OCI-LY3 (cell line): Measurements from ENCODE around the gene KNL1.

Experiments
- EZH2phosphoT487 ChIP-seq: fragments of 200-600 bp; shearing (Covaris generic); IDR thresholded peaks from 2 replicates; pipeline ENCODE4 v1.6.1; 2018; ENCODE audit warnings: antibody characterized with exemption, mixed run types, low read depth
- TF ChIP-seq, protein P1 (sequence below): fragments of 200-600, 300-600 bp; sonication (generic); IDR thresholded peaks from 2 replicates; pipeline ENCODE4 v1.5.1; 2014; ENCODE audit warnings: antibody characterized with exemption, low read length, low read depth

DNA sequence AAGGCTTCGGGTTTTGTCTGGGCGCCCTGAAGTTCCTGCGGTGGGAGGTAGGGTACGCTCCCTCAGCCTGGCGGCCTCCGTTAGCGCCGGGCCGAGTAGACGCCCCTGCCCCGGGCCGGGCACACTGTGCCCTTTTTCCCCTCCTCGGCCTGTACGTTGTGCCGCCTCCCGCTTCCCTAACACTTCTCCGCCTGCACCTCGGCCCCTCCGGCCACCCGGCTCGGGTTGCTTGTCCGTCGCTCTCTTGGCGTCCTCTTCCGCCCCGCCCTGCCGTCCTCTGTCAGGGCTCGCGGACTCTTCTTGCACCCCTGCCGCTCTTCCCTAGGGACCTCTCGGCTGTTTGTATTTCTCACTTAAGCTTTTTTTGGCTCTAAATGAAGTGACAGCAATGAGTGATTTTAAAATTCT is 384 bp downstream of the KNL1 start:
- TF ChIP-seq, protein P1, sequence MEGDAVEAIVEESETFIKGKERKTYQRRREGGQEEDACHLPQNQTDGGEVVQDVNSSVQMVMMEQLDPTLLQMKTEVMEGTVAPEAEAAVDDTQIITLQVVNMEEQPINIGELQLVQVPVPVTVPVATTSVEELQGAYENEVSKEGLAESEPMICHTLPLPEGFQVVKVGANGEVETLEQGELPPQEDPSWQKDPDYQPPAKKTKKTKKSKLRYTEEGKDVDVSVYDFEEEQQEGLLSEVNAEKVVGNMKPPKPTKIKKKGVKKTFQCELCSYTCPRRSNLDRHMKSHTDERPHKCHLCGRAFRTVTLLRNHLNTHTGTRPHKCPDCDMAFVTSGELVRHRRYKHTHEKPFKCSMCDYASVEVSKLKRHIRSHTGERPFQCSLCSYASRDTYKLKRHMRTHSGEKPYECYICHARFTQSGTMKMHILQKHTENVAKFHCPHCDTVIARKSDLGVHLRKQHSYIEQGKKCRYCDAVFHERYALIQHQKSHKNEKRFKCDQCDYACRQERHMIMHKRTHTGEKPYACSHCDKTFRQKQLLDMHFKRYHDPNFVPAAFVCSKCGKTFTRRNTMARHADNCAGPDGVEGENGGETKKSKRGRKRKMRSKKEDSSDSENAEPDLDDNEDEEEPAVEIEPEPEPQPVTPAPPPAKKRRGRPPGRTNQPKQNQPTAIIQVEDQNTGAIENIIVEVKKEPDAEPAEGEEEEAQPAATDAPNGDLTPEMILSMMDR, result no peak
- TF ChIP-seq EZH2phosphoT487, result no peak
